SIG-M5 treated with dmso at 0.1 percent for 504 hours (cell line): ENCODE measurements around the gene EEFSEC.
A peak's percentile ranks its signal among the peaks of the same experiment; 100 is the strongest.
"Not testable (repeated sequence)": the region's sequence is repeated elsewhere in the genome, so short reads cannot be mapped to it uniquely, and the experiment has no call there.

Experiments used
- DNase-seq: peaks from one replicate; lab custom pipeline; 2025; ENCODE audit not compliant: unreplicated experiment; lab: John Stamatoyannopoulos, UW

EEFSEC gene

GRCh38 chr3:128152419-128153155 lies 694 bp upstream of the EEFSEC start:
- DNase-seq: no peak

DNA sequence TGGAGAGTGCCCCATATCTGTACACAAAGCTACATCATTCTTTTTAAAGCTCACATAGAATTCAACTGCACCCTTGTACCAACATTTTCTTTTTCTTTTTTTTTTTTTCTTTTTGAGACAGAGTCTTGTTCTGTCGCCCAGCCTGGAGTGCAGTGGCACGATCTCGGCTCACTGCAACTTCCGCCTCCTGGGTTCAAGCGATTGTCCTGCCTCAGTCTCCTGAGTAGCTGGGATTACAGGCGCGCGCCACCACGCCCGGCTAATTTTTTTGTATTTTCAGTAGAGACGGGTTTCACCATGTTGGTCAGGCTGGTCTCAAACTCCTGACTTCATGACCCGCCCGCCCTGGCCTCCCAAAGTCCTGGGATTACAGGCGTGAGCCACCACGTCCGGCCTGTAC lies 1.1 kb downstream of the EEFSEC start:
- DNase-seq: not testable (repeated sequence)

GRCh38 chr3:128155616-128156360 lies 2.5 kb downstream of the EEFSEC start:
- peak; percentile 64 for DNase-seq

DNA sequence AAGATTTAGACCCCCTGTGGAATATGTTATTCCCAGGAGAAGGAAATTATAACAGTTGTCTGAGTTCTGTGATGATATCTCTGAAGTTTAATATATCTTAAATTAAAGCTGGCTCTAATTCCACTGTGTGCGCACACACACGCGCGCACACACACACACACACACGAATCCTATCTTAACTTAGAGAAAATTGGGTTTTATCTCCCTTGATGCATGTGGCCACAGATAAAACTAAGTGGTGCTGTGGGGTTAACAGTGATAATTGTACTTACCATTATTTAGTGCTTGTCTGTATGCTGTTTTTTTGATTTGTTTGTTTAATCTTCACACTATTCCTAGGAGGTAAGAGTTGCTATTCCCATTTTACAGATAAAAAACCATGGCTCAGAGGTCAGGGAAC lies 7.4 kb downstream of the EEFSEC start:
- no peak for DNase-seq

DNA sequence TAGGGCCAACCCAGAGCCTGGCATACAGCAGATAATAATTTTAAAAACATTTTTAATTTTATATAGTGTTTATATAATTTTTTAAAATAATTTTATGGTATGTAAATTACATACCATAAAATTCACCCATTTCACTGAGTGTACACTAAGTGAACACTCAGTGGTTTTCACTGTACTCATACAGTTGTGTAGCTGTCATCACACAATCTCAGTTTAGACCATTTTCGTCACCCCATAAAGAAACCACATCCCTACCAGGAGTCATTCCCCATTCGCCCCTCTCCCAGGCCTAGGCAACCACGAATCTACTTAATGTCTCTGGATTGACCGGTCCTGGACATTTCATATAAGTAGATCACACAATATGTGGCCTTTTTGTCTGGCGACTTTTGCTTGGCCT lies 10.2 kb downstream of the EEFSEC start:
- DNase-seq: no peak

DNA sequence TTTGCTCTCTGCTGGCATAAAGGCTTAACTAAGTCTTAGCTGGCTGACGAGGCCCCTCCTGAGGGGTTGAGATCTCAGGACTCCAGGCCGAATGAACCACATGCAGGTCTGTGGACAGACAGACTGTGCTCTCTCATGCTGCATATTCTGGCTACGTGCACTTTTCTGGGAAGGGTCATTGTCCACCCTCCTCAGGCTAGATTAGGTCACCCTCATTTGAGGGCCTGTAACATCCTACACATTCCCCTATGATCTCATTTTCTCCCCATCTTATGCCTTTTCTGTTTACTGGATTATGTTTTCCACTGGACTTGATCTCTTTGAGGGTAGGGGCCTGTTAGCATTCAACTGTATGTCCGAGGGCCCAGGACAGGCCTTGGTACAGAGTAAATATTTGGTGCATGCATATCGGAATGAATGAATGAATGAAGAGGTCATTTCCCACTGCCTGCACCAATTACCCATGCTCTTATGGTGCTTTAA lies 13.7 kb downstream of the EEFSEC start:
- no peak for DNase-seq

DNA sequence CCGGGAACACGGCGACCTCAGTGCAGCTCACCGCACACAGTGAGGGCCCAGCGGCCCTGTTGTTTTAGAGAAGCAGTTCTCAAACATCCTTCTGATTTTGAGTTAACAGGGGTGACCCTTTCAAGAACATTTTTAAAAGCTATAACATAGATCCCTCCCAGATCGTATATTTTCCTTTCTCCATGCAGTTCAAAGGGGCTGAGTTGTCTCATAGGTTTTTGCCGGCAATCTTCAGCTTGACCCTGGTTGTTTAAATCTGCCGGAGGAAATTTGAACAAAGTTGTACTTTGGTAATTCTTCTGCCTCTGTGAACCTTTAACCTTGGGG lies 14.3 kb downstream of the EEFSEC start:
- DNase-seq: no peak

- DNase-seq: peak; percentile 13
Observed at GRCh38 chr3:128167973-128168674, 14.8 kb downstream of the EEFSEC start.

DNA sequence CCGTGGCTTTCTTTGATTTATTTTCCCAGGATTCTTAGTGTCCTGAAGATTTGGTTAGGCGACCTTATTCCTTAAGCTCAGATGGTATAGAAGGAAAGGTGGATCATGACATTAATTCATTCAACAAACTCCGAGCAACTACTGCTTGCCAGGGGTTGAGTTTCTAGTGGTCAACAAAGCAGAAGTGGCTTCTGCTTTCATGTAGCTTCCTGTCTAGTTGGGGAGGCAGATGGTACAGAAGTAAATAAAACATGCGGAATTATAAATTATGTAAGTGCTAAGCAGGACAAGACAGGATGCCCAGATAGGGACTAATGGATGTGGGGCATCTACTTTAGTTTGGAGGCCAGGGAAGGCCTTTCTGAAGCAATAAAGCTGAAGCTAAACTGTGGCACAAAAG lies 15.6 kb downstream of the EEFSEC start:
- peak; percentile 7 for DNase-seq

- DNase-seq: peak; percentile 57
Observed at GRCh38 chr3:128170866-128171516, 17.7 kb downstream of the EEFSEC start.

GRCh38 chr3:128173200-128173599 lies 19.9 kb downstream of the EEFSEC start:
- DNase-seq: no peak

DNA sequence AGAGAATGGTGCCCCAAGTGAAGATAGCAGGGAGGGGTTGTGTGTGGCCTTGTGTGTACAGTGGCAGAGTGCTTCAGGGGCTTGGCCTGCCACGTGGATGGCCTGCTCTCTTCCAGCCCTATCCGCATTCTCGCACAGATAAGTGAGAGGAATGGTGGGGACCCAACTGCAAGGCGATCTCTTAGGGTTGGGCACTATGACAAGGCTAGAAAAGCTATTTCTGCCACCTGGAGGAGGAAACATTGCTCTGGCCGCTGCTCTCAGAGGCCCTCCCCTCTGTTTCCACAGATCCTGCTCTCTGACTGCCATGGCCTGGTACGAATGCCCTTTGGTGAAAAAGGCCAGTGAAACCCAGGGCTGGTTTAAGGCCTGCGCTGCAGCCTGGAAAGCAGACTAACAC lies 20.6 kb downstream of the EEFSEC start:
- DNase-seq: no peak

- DNase-seq: peak; percentile 50
Observed at GRCh38 chr3:128174675-128175590, 21.7 kb downstream of the EEFSEC start.

GRCh38 chr3:128175768-128176167 lies 22.5 kb downstream of the EEFSEC start:
- no peak for DNase-seq

DNA sequence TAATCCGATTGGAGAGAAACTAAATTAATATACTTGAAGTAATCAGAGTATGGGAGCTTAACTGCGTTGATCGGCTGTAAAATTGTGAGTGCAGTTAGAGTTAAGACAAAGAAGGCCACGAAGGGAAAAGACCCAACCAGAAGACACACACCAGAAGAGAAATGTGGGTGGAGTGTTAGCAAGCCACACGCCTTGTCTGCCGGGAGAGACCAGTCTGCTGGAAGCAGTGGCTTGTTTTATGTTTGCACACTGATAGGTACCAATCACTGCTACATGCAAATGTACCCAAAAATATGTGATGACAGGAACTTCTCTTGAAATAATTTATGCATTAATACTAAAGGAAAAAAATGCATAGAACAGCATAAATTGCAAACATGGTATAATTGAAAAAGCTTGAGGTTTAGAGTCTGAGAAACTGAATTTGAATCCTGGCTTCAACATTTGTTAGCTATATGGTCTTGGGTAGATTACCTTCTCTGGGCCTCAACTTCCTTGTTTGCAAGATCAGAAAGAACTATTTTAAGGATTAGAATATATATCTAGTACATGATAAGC lies 23.1 kb downstream of the EEFSEC start:
- no peak for DNase-seq

- DNase-seq: no peak
Observed at GRCh38 chr3:128177865-128178264, 24.6 kb downstream of the EEFSEC start.

DNA sequence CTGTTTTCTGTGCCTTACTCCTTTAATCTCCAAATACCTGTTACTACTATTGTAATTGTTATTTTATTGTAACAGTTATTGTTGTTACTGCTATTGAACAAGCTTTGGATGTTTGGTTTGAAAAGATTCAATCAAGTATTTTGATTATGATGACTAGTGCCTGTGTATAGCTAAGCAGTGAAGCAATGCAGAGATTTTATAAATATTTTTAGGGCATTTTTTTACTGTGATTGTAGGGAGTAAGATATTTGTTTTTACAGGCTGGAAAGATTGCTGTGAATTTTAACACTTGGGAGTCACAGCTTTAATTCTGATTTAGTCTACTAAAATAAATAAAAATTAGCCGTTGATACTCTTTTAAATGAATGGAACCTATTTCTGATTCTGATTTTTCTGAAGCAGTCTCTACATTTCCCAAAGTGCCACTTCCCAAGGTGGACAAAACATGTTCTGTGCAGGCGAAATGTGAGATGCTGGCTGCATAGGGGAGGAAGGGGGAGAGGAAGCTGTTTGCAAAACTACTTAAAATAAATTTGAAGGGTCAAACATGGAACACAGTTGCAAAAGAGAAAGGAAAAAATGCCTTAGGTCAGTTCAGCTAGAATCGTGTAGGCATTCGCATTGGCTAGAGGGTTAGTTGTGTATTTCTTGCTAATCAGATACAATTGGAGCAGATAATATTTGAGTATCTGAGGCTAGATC lies 25.7 kb downstream of the EEFSEC start:
- no peak for DNase-seq

- no peak for DNase-seq
Observed at GRCh38 chr3:128179484-128179819, 26.2 kb downstream of the EEFSEC start.

GRCh38 chr3:128180436-128180835 lies 27.2 kb downstream of the EEFSEC start:
- no peak for DNase-seq

GRCh38 chr3:128180913-128181312 lies 27.6 kb downstream of the EEFSEC start:
- DNase-seq: no peak
